GM21423 (cell line): ENCODE results near the gene SENP2.
A peak's percentile ranks its signal among the peaks of the same experiment; 100 is the strongest.
"Not testable (repeated sequence)": the region's sequence is repeated elsewhere in the genome, so short reads cannot be mapped to it uniquely, and the experiment has no call there.

ENCODE experiments used
- ATAC-seq: cut with Tn5 transposase; IDR thresholded peaks from one replicate; pipeline ENCODE4 v1.9.1; 2021; ENCODE audit warnings: mild to moderate bottlenecking, moderate library complexity; ENCODE audit not compliant: unreplicated experiment

The SENP2 gene

GRCh38 chr3:185585518-185585858, 607 bp upstream of the SENP2 start:
- ATAC-seq: no peak

DNA sequence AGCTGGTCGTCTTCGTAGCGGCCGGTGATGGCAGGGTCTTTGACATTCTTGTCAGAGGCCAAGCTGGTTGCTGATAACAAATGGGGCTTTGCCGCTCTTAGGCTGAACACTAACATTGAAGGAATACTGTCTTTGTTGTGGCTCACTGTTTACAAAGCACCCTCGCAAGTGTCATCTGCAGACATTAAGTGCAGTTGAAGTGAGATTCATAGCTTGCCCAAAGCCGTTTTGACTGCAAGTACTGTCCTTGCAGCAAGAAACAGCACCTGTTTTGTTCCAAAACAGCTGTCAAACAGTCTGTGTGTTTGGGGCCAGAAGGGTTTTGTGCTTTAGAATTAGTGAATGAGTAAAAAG, 568 bp downstream of the SENP2 start:
- ATAC-seq: no peak

DNA sequence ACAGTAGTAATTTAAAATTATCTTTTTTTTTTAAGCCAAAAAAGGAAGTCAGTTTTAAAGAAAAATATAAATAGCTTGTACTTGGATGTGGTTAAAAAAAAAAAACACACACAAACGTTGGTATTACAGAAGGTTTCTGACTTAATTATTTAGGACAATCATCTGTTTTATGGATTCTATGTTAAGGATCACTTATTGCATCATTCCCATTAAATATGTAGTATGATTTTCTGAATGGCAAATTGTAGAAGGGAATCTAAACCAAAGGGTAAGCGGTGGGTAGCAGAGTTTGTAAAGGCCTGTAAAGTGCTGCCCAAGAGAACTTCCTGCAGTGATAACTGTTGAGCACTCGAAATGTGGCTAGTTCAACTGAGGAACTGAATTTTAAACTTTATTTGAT, 8.0 kb downstream of the SENP2 start:
- no peak for ATAC-seq

DNA sequence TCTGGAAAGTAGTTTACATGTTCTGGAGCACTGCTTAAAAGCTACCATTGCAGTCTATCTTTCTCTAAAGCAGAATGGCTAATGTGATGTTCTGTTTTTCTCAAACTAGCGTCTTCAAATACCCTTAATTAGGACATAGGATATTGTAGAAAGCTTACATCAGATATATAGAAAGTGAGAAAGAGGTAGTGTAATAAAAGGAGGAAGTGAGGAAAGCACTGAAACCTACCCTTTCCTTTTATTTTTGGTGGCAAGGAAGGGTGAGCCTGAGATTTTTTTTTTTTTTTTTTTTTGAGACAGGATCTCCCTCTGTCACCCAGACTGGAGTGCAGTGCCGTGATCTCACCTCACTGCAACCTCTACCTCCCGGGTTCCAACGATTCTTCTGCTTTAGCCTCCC, 9.4 kb downstream of the SENP2 start:
- ATAC-seq: peak; percentile 47

- no peak for ATAC-seq
Observed at GRCh38 chr3:185605566-185605965, 19.5 kb downstream of the SENP2 start.

- ATAC-seq: no peak
Observed at GRCh38 chr3:185606196-185606595, 20.1 kb downstream of the SENP2 start.

- no peak for ATAC-seq
Observed at GRCh38 chr3:185613016-185613415, 26.9 kb downstream of the SENP2 start.

DNA sequence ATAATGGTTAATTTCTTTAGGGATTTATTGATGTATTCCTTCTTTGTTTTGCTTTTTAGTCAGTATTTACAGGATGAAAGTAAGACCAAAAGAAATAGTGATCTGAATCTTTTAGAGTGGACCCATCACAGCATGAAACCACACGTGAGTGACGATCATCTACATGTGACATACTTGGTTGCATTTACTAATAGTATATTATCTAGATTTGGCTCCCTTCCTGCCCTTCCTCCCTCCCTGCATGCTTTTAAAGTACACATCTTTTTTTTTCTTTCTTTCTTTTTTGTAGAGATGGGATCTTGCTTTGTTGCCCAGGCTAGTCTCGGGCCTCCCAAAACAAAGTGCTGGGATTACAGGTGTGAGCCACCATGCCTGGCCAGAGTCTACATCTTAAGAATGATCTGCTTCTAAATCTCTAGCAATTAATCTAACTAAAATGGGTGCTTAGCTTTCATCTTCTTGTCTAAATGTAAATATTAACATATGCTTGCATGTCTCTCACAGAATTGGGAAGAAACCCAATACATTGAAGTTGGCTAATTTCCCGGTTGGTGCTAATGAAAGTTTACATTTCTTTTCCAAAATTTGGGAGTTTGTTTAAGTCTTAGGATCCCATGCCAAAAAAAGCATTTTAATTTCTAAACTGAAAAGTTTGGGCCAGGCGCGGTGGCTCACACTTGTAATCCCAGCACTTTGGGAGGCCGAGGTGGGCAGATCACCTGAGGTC, 38.0 kb downstream of the SENP2 start:
- no peak for ATAC-seq

DNA sequence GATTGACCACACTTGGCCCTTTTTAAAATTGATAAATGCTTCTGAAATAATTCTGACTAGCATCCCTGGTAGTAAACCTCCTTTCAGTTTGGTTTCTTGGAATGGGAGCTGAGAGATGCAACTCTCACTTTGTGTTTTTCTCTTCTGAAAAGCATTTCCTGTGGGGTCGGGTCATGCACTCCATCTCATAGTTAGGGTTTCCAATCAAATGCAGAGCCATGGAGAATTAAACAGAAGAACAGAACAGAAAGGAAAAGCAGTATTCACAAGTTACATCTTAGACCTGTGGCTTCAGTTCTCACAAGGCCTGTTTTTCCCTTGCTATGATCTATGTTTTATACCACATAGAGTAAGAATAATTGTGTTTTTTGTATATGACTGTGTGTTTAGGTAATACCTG, 39.7 kb downstream of the SENP2 start:
- ATAC-seq: no peak

DNA sequence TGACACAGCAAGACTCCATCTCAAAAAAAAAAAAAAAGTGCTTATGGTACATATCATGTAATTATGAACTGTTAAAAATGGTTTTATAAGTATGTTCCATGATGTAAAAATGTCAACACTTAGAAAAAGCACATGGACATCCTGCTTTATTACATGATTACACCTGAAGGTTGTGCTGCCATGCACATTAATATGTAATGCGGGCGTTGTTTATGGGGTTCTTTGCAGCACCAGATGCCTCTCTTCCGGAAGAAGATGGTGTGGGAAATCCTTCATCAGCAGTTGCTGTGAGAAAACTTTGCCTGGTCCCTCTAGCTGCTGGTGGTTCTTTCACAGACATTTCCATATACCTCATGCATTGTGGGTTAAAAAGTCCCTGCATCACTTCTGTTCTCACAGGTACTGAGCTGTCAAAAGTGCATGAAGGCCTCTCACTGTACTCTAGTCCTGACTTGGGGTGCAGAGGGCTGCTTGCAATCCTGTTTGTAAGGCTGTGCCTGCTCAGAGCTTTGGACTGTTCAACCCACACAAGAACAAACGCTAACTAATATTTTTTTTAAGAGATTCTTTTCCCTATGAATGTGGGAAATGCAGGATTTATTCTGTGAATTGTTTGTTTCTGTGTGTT, 43.6 kb downstream of the SENP2 start:
- ATAC-seq: no peak

DNA sequence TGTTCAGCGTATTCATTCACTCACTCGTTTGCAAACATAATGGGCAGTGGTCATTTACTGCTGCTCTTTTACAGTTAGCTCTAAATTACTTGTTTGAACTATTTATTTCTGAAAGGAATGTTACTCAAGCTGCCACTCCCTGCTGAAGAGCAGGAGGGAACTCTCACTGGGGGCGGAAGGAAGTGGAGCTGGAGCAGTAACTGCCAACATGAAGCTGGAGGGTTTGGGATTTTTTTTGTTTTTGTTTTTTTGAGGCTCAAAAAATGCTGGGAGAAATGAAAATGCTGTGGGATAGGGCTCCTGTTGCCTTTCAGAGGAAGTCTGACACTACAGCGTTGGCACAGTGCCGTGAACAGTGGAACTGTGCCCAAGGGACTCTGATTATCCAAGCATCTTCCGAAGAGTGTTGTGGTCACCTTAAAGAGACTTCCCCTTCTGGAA, 44.1 kb downstream of the SENP2 start:
- ATAC-seq: no peak

- ATAC-seq: no peak
Observed at GRCh38 chr3:185631108-185631507, 45.0 kb downstream of the SENP2 start.

DNA sequence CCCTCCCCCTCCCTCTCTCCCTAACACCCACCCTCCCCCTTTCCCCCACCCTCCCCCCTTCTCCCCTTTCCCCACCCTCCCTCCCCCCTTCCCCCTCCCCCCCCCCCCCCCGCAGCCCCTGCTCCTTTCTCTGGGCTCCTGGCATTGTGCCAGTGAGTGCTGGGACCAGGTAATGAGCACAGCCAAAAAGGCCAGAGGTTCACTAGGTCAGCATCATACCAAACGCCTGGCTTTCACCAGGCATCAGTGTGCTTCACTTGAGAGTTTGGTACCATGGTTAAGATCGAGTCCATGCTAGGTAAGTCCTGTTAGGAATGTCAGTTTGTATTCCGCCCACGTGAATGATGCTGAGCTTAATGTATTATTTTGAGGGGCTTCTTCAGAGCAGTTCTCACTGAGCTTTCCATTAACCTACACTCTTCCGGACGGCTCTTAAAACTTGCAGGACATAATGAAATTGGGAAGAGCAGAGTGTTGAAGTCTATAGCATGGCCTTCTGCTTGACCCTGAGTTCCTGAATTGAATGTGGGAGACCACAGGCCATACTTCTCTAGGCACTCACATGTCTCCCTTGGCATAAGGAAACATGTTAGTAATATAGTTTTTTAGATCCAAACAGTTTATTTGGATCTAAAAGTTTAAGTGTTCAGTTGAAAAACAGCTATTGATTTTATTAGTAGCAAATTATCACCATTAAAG, 45.6 kb downstream of the SENP2 start:
- no peak for ATAC-seq

- ATAC-seq: no peak
Observed at GRCh38 chr3:185632996-185633395, 46.9 kb downstream of the SENP2 start.

GRCh38 chr3:185637388-185637787, 51.3 kb downstream of the SENP2 start:
- no peak for ATAC-seq

- not testable (repeated sequence) for ATAC-seq
Observed at GRCh38 chr3:185638651-185639050, 52.6 kb downstream of the SENP2 start.

DNA sequence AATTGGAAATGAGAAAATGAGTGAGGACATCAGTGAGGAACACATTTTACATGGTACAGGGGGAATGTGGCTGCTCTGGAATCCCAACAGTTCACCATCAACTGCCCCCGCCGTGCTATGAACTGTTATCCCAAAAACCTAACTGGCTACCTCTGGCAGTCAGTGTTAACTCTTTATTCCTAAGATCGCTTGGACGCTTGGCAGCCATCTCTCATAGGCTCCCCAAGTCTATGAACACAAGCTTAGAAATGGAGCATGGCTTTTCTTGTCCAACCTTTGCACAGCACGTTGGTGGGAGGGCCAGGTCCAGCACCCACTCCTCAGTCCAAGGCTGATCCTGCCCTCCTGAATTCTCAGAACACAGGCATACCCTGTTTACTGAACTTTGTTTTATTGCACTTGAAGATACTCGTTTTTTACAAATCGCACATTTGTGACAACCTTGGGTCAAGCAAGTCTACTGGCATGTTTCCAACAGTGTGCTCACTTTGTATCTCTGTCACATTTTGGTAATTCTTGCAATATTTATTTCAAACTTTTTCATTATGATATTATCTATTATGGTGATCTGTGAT, 53.6 kb downstream of the SENP2 start:
- no peak for ATAC-seq

DNA sequence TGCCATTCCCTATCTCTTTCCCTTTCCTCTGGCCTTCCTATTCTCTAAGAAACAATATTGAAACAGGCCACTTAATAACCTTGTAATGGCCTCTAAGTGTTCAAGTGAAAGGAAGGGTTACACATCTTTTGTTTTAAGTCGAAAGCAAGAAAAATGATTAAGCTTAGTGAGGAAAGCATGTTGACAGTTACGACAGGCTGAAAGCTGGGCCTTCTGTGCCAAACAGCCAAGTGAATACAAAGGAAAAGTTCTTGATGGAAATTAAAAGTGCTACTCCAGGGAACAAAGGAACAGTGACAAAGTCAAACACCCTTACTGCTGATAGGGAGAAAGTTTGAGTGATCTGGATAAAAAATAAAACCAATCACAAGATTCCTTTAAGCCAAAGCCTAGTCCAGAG, 54.2 kb downstream of the SENP2 start:
- ATAC-seq: no peak

GRCh38 chr3:185645191-185645590, 59.1 kb downstream of the SENP2 start:
- ATAC-seq: not testable (repeated sequence)

- no peak for ATAC-seq
Observed at GRCh38 chr3:185645596-185646381, 59.7 kb downstream of the SENP2 start.
